ENCODE results near the gene SLC7A5.

Gene SLC7A5

GRCh38 chr16:87855852-87856715 is 13.2 kb downstream of the SLC7A5 start:
- H3F3A ChIP-seq (ENCODE audit: low read depth): no peaks in the 10 kb centered on the region
- no peak for TF ChIP-seq EZH2phosphoT487 (IDR thresholded peaks at IDR 0.05; ENCODE audit: borderline replicate concordance)
- no peak for TF ChIP-seq CTCF (conservative IDR thresholded peaks at IDR 0.05; ENCODE audit: low read length)
- no peaks in the 10 kb centered on the region for H3K9me2 ChIP-seq (replicated peaks; ENCODE audit: low read depth, low read length)
- no peak overlapping the region for H3K4me2 ChIP-seq (ENCODE audit: low read depth, low read length, poor library complexity, severe bottlenecking)
- H2AFZ ChIP-seq (ENCODE audit: low read length): no peak overlapping the region
- H3K9me3 ChIP-seq (ENCODE audit: insufficient read depth, low read depth, low read length): no peaks in the 10 kb centered on the region
- H3K36me3 ChIP-seq (ENCODE audit: insufficient read depth, low read length): no peaks in the 10 kb centered on the region; the same call in 1 of the 2 replicates
- H3K9ac ChIP-seq (ENCODE audit: low read depth, low read length, poor library complexity, severe bottlenecking): no peak overlapping the region
- no peaks in the 10 kb centered on the region for H3K27me3 ChIP-seq (ENCODE audit: insufficient read depth, low read length, poor library complexity, severe bottlenecking)
- H3K79me2 ChIP-seq (ENCODE audit: insufficient read depth, low read length): peaks cover 11% of the 10 kb centered on the region; the same call in 1 of the 2 replicates
- H3K4me3 ChIP-seq (ENCODE audit: low read length, poor library complexity, severe bottlenecking): no peak overlapping the region
- H3K4me1 ChIP-seq (ENCODE audit: insufficient read depth, low read length, poor library complexity, severe bottlenecking): no peaks in the 10 kb centered on the region
- no peaks in the 10 kb centered on the region for H4K20me1 ChIP-seq (ENCODE audit: insufficient read depth, low read length, poor library complexity, severe bottlenecking)

GRCh38 chr16:87854907-87855683 is 14.2 kb downstream of the SLC7A5 start:
- H3K9ac ChIP-seq (ENCODE audit: low read depth, low read length, poor library complexity, severe bottlenecking): no peak overlapping the region
- H3K4me3 ChIP-seq (ENCODE audit: low read length, poor library complexity, severe bottlenecking): no peak overlapping the region
- TF ChIP-seq EZH2phosphoT487 (IDR thresholded peaks at IDR 0.05; ENCODE audit: borderline replicate concordance) (no peak), CTCF (conservative IDR thresholded peaks at IDR 0.05; ENCODE audit: low read length) (no peak)
- H3K9me3 ChIP-seq (ENCODE audit: insufficient read depth, low read depth, low read length): no peaks in the 10 kb centered on the region
- no peak overlapping the region for H3K4me2 ChIP-seq (ENCODE audit: low read depth, low read length, poor library complexity, severe bottlenecking)
- no peaks in the 10 kb centered on the region for H3K27me3 ChIP-seq (ENCODE audit: insufficient read depth, low read length, poor library complexity, severe bottlenecking)
- no peaks in the 10 kb centered on the region for H3K4me1 ChIP-seq (ENCODE audit: insufficient read depth, low read length, poor library complexity, severe bottlenecking)
- no peaks in the 10 kb centered on the region; the same call in 1 of the 2 replicates for H3K36me3 ChIP-seq (ENCODE audit: insufficient read depth, low read length)
- H4K20me1 ChIP-seq (ENCODE audit: insufficient read depth, low read length, poor library complexity, severe bottlenecking): no peaks in the 10 kb centered on the region
- no peak overlapping the region for H2AFZ ChIP-seq (ENCODE audit: low read length)
- no peaks in the 10 kb centered on the region for H3F3A ChIP-seq (ENCODE audit: low read depth)
- peaks cover 3% of the 10 kb centered on the region; the same call in 1 of the 2 replicates for H3K79me2 ChIP-seq (ENCODE audit: insufficient read depth, low read length)
- H3K9me2 ChIP-seq (replicated peaks; ENCODE audit: low read depth, low read length): no peaks in the 10 kb centered on the region

GRCh38 chr16:87854053-87854906 is 15.0 kb downstream of the SLC7A5 start:
- H3K4me3 ChIP-seq (ENCODE audit: low read length, poor library complexity, severe bottlenecking): no peak overlapping the region
- no peaks in the 10 kb centered on the region for H3F3A ChIP-seq (ENCODE audit: low read depth)
- H3K4me2 ChIP-seq (ENCODE audit: low read depth, low read length, poor library complexity, severe bottlenecking): no peak overlapping the region
- H3K9ac ChIP-seq (ENCODE audit: low read depth, low read length, poor library complexity, severe bottlenecking): no peak overlapping the region
- H3K36me3 ChIP-seq (ENCODE audit: insufficient read depth, low read length): peaks cover 2% of the 10 kb centered on the region; the same call in 1 of the 2 replicates
- no peaks in the 10 kb centered on the region for H4K20me1 ChIP-seq (ENCODE audit: insufficient read depth, low read length, poor library complexity, severe bottlenecking)
- TF ChIP-seq CTCF (conservative IDR thresholded peaks at IDR 0.05; ENCODE audit: low read length) (no peak), EZH2phosphoT487 (IDR thresholded peaks at IDR 0.05; ENCODE audit: borderline replicate concordance) (no peak)
- H3K4me1 ChIP-seq (ENCODE audit: insufficient read depth, low read length, poor library complexity, severe bottlenecking): no peaks in the 10 kb centered on the region
- no peaks in the 10 kb centered on the region for H3K9me2 ChIP-seq (replicated peaks; ENCODE audit: low read depth, low read length)
- no peak overlapping the region for H2AFZ ChIP-seq (ENCODE audit: low read length)
- no peaks in the 10 kb centered on the region for H3K9me3 ChIP-seq (ENCODE audit: insufficient read depth, low read depth, low read length)
- no peaks in the 10 kb centered on the region for H3K27me3 ChIP-seq (ENCODE audit: insufficient read depth, low read length, poor library complexity, severe bottlenecking)
- H3K79me2 ChIP-seq (ENCODE audit: insufficient read depth, low read length): peaks cover 8% of the 10 kb centered on the region

Measured in Loucy (cell line).